AG09309 (cell line): Measurements from ENCODE around the gene RAI1.

ENCODE experiments used
- DNase-seq: peaks from one replicate; pipeline ENCODE4 v3.0.0-alpha.2; 2010; ENCODE audit warnings: low read depth
- H3K4me3 ChIP-seq: 2 replicates; pipeline ENCODE4 v1.5.1; 2011; ENCODE audit warnings: mild to moderate bottlenecking, low read depth, low read length, moderate library complexity; ENCODE audit not compliant: control insufficient read depth
- CTCF ChIP-seq: IDR thresholded peaks from 2 replicates; pipeline ENCODE4 v1.5.1; 2011; ENCODE audit warnings: mild to moderate bottlenecking, low read depth, low read length, inconsistent platforms; ENCODE audit not compliant: insufficient read depth, control insufficient read depth; ENCODE audit errors: missing control alignments

Gene RAI1

GRCh38 chr17:17736205-17737183, 55.2 kb downstream of the RAI1 start:
- no peak for TF ChIP-seq CTCF
- DNase-seq, result no peak
- H3K4me3 ChIP-seq, result no peak overlapping the region

GRCh38 chr17:17737961-17738894, 57.0 kb downstream of the RAI1 start:
- TF ChIP-seq CTCF, result no peak
- H3K4me3 ChIP-seq, result no peak overlapping the region
- DNase-seq, result no peak

GRCh38 chr17:17738901-17739300, 57.6 kb downstream of the RAI1 start:
- no peak for DNase-seq

GRCh38 chr17:17739388-17740066, 58.3 kb downstream of the RAI1 start:
- DNase-seq, result no peak
- H3K4me3 ChIP-seq, result no peak overlapping the region
- TF ChIP-seq CTCF, result no peak

More at GRCh38 chr17:17738901-17739300, 57.6 kb downstream of the RAI1 start:
- no peak for TF ChIP-seq CTCF
- H3K4me3 ChIP-seq, result no peak overlapping the region

GRCh38 chr17:17740615-17741348, 59.5 kb downstream of the RAI1 start:
- DNase-seq, result no peak
- no peak overlapping the region for H3K4me3 ChIP-seq
- no peak for TF ChIP-seq CTCF
